Measurements from ENCODE around the gene CFB. TPM values are rescaled to one million over a fixed set of nuclear protein-coding genes. Genes with fewer than 3 reads are reported as not detected.

Gene CFB
- total RNA-seq, 5 donors from 2014 or later (not counting 1 experiment from before 2014, with no cell fraction given) = 1.3 to 2.2 (median 1.8) TPM; not detected in 2

DNA sequence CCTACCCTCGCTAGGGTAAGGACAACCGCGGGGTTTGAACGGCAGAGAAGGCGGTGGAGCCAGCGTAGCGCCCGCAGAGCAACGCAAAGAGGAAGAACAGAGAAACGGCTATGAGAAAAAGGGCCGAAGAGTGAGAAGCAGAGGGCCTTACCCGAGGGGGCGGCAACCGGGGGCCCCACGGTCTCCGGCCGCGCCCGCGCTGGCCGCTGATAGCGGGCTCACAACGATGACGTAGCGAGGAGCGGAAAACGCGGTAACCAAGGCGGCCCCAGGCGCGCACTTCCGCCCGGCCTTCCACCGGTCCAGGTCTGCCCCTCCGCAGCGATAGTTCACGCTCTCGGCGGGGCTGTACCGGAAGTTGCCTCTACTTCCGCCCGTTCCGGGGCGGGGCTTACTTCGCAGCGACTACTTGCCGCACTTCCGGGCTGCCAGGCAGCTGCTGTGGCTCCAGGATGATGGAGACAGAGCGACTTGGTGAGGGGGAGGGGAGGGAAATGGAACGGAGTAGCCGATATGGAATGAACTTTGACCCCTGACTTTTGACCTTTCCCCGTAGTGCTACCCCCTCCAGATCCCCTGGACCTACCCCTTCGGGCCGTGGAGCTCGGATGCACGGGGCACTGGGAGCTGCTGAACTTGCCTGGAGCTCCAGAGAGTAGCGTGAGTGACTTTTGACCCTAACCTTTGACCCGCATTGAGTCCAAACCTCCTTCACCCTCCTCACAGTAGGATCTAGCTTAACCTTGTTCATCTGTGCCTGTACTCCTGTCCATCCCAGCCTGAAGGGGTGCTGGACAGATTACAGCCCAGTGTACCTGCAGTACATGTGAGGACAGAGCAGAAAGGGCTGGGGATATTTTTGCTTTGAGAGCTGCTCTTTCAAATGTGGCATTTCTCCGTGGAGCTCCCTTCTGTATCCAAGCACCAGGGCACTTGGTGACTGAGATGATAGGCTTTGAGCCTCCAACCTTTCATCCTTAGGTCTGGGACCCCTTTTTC, 13.1 kb downstream of the CFB start, which contains the start of the genes NELFE and SKIC2:
Gene NELFE, minus strand, starts transcription at position 231 of the 999 bp plus-strand sequence. CDS start 525 bp downstream, outside the sequence.
Gene SKIC2, plus strand, starts transcription at position 435 of the 999 bp plus-strand sequence. Its CDS starts 18 bp downstream, at position 453.
- Mint-ChIP-seq H3K36me3 (peaks cover 52% of the 10 kb centered on the region), H3K4me1 (peaks cover 41 to 49% (median 45%) of the 10 kb centered on the region in 3 donors), H3K9me3 (no peaks in the 10 kb centered on the region), H3K27ac (peak within 1 kb of the TSS; percentile 94 to 97), H3K27me3 (no peaks in the 10 kb centered on the region), H3K4me3 (peak within 1 kb of the TSS; percentile 93 to 98 (median 94))
- under 1% methylated on average over 56 of the region's 59 CpGs for WGBS (ENCODE audit: insufficient coverage)
- Histone ChIP-seq H3K27ac (ENCODE audit: low read length) (peak within 1 kb of the TSS; percentile 90), H3K27me3 (replicated peaks in 1 of 2; ENCODE audit: control insufficient read depth in 2 of 2, extremely low read depth in 1 of 2, insufficient read depth in 2 of 2, low read length in 1 of 2) (no peaks in the 10 kb centered on the region), H3K9me3 (no peaks in the 10 kb centered on the region), H3K4me3 (ENCODE audit: control insufficient read depth in 1 of 2, extremely low read depth in 1 of 2, low read length in 1 of 2) (peak within 1 kb of the TSS; percentile 71 to 94), H3K36me3 (ENCODE audit: control insufficient read depth in 2 of 2, extremely low read depth in 1 of 2, insufficient read depth in 1 of 2, low read length in 1 of 2) (peaks cover 15 to 67% of the 10 kb centered on the region in 2 donors), H3K4me1 (ENCODE audit: control insufficient read depth in 1 of 2, extremely low read depth in 1 of 2, insufficient read depth in 2 of 2, low read length in 2 of 2) (peaks cover 10 to 24% of the 10 kb centered on the region in 2 experiments)
- CTCF ChIA-PET = interaction anchor here (0.5 to 1.2 kb wide), 6 partner anchors 10 to 261 kb away, joined by 3 to 5 read pairs (median 3); partner anchors contain the start of gene DXO (in 1 of the 2)
- ATAC-seq (replicated peaks in 1 of 4) (peak; percentile 98 to 99 (median 99)), DNase-seq (peak; percentile 96 to 99 (median 98))
- POLR2A ChIA-PET = interaction anchor here (0.5 to 3.2 kb wide), 7 partner anchors 11 to 1362 kb away, joined by 3 to 23 read pairs (median 5); partner anchors contain the start of gene DXO (in 2 of the 2)

DNA sequence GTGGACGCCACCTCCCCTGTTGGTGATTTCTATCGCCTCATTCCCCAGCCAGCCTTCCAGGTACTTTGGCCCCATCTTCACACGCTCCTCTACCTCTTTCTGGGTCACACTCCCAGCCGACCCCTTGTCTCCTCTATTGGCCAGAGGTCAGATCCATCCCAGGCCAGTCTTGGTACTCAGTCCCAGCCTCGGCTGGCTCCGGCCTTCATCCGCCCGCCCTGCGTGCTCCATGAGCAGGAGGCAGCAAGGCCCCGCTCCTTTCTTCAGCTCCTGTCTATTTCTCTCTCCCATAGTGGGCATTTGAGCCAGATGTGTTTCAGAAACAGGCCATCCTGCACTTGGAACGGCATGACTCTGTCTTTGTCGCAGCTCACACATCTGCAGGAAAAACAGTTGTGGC, 15.7 kb downstream of the CFB start:
- peaks cover 54% of the 10 kb centered on the region for H3K36me3 Mint-ChIP-seq
- H3K4me1 Mint-ChIP-seq = peaks cover 41 to 49% (median 45%) of the 10 kb centered on the region in 3 donors
- Histone ChIP-seq H3K36me3 (ENCODE audit: control insufficient read depth in 2 of 2, extremely low read depth in 1 of 2, insufficient read depth in 1 of 2, low read length in 1 of 2) (peaks cover 17 to 71% of the 10 kb centered on the region in 2 donors), H3K4me1 (ENCODE audit: control insufficient read depth in 1 of 2, extremely low read depth in 1 of 2, insufficient read depth in 2 of 2, low read length in 2 of 2) (peaks cover 10 to 24% of the 10 kb centered on the region in 2 experiments), H3K27me3 (replicated peaks in 1 of 2; ENCODE audit: control insufficient read depth in 2 of 2, extremely low read depth in 1 of 2, insufficient read depth in 2 of 2, low read length in 1 of 2) (no peaks in the 10 kb centered on the region), H3K4me3 (ENCODE audit: control insufficient read depth in 1 of 2, extremely low read depth in 1 of 2, low read length in 1 of 2) (no peak overlapping the region), H3K9me3 (no peaks in the 10 kb centered on the region), H3K27ac (ENCODE audit: low read length) (no peak overlapping the region)
- ChIA-PET CTCF (interaction anchor here in 1 of 2 donors (0.6 kb wide), 1 partner anchor 163 kb away, joined by 4 read pairs; no protein-coding TSS in a partner anchor), POLR2A (interaction anchor here in 1 of 2 donors (0.7 kb wide), 1 partner anchor 13 kb away, joined by 6 read pairs; no protein-coding TSS in a partner anchor)
- no peak for DNase-seq
- 99% methylated on average over 10 of the region's 12 CpGs for WGBS (ENCODE audit: insufficient coverage)
- peak overlapping the region in 1 of 3 donors; percentile 2 for H3K4me3 Mint-ChIP-seq
- no peaks in the 10 kb centered on the region for H3K9me3 Mint-ChIP-seq
- ATAC-seq (replicated peaks in 1 of 4) = no peak
- H3K27ac Mint-ChIP-seq = no peak overlapping the region
- H3K27me3 Mint-ChIP-seq = no peaks in the 10 kb centered on the region

DNA sequence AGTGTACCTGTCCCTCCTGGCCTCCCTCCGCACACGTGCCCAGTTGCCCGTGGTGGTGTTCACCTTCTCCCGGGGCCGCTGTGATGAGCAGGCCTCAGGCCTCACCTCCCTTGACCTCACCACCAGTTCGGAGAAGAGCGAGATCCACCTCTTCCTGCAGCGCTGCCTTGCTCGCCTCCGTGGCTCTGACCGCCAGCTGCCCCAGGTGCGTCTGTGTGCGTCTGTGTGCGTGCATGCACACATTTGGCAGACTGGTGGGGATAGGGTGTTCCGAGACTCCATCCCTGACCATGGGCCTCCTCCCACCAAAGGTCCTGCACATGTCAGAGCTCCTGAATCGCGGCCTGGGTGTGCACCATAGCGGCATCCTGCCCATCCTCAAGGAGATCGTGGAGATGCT, 18.0 kb downstream of the CFB start:
- Histone ChIP-seq H3K4me1 (ENCODE audit: control insufficient read depth in 1 of 2, extremely low read depth in 1 of 2, insufficient read depth in 2 of 2, low read length in 2 of 2) (peaks cover 5 to 16% of the 10 kb centered on the region in 2 experiments), H3K36me3 (ENCODE audit: control insufficient read depth in 2 of 2, extremely low read depth in 1 of 2, insufficient read depth in 1 of 2, low read length in 1 of 2) (peaks cover 38 to 92% of the 10 kb centered on the region in 2 donors), H3K9me3 (no peaks in the 10 kb centered on the region), H3K4me3 (ENCODE audit: control insufficient read depth in 1 of 2, extremely low read depth in 1 of 2, low read length in 1 of 2) (no peak overlapping the region), H3K27ac (ENCODE audit: low read length) (no peak overlapping the region), H3K27me3 (replicated peaks in 1 of 2; ENCODE audit: control insufficient read depth in 2 of 2, extremely low read depth in 1 of 2, insufficient read depth in 2 of 2, low read length in 1 of 2) (no peaks in the 10 kb centered on the region)
- H3K9me3 Mint-ChIP-seq = no peaks in the 10 kb centered on the region
- ChIA-PET POLR2A (interaction anchor here in 1 of 2 donors (0.6 kb wide), 1 partner anchor 165 kb away, joined by 3 read pairs; no protein-coding TSS in a partner anchor), CTCF (interaction anchor here in 1 of 2 donors (1.2 kb wide), 1 partner anchor 12 kb away, joined by 3 read pairs; no protein-coding TSS in a partner anchor)
- DNase-seq (no peak), ATAC-seq (replicated peaks in 1 of 4) (no peak)
- peaks cover 26 to 37% (median 30%) of the 10 kb centered on the region in 3 donors for H3K4me1 Mint-ChIP-seq
- no peaks in the 10 kb centered on the region for H3K27me3 Mint-ChIP-seq
- 98% methylated on average over 11 of the region's 19 CpGs for WGBS (ENCODE audit: insufficient coverage)
- H3K36me3 Mint-ChIP-seq = peaks cover 67% of the 10 kb centered on the region
- no peak overlapping the region for H3K4me3 Mint-ChIP-seq
- H3K27ac Mint-ChIP-seq = no peak overlapping the region

- peaks cover 66% of the 10 kb centered on the region for H3K36me3 Mint-ChIP-seq
- ChIA-PET POLR2A (interaction anchor here (0.5 to 0.6 kb wide), 3 partner anchors 11 to 307 kb away, joined by 3 to 4 read pairs (median 4); no protein-coding TSS in a partner anchor), CTCF (interaction anchor here in 1 of 2 donors (1.6 kb wide), 1 partner anchor 15 kb away, joined by 3 read pairs; no protein-coding TSS in a partner anchor)
- H3K4me1 Mint-ChIP-seq = peaks cover 23 to 34% (median 25%) of the 10 kb centered on the region in 3 donors
- WGBS (ENCODE audit: insufficient coverage) = 96% methylated on average over 12 of the region's 13 CpGs
- H3K4me3 Mint-ChIP-seq = no peak overlapping the region
- H3K9me3 Mint-ChIP-seq = no peaks in the 10 kb centered on the region
- ATAC-seq (replicated peaks in 1 of 4) (no peak), DNase-seq (no peak)
- H3K27ac Mint-ChIP-seq = no peak overlapping the region
- peaks cover 0 to 6% of the 10 kb centered on the region in 2 experiments for H3K4me1 ChIP-seq (ENCODE audit: control insufficient read depth in 1 of 2, extremely low read depth in 1 of 2, insufficient read depth in 2 of 2, low read length in 2 of 2)
- H3K27ac ChIP-seq (ENCODE audit: low read length) = no peak overlapping the region
- H3K27me3 Mint-ChIP-seq = no peaks in the 10 kb centered on the region
- H3K9me3 ChIP-seq = no peaks in the 10 kb centered on the region
- no peaks in the 10 kb centered on the region for H3K27me3 ChIP-seq (replicated peaks in 1 of 2; ENCODE audit: control insufficient read depth in 2 of 2, extremely low read depth in 1 of 2, insufficient read depth in 2 of 2, low read length in 1 of 2)
- H3K36me3 ChIP-seq (ENCODE audit: control insufficient read depth in 2 of 2, extremely low read depth in 1 of 2, insufficient read depth in 1 of 2, low read length in 1 of 2) = peaks cover 42 to 91% of the 10 kb centered on the region in 2 donors
- no peak overlapping the region for H3K4me3 ChIP-seq (ENCODE audit: control insufficient read depth in 1 of 2, extremely low read depth in 1 of 2, low read length in 1 of 2)
These were observed 19.8 kb downstream of the CFB start for GRCh38 chr6:31965700-31966099.

- Histone ChIP-seq H3K4me1 (ENCODE audit: control insufficient read depth in 1 of 2, extremely low read depth in 1 of 2, insufficient read depth in 2 of 2, low read length in 2 of 2) (peaks cover 2 to 14% of the 10 kb centered on the region in 2 experiments), H3K27ac (ENCODE audit: low read length) (no peak overlapping the region), H3K36me3 (ENCODE audit: control insufficient read depth in 2 of 2, extremely low read depth in 1 of 2, insufficient read depth in 1 of 2, low read length in 1 of 2) (peaks cover 39 to 83% of the 10 kb centered on the region in 2 donors), H3K4me3 (ENCODE audit: control insufficient read depth in 1 of 2, extremely low read depth in 1 of 2, low read length in 1 of 2) (no peak overlapping the region), H3K9me3 (no peaks in the 10 kb centered on the region), H3K27me3 (replicated peaks in 1 of 2; ENCODE audit: control insufficient read depth in 2 of 2, extremely low read depth in 1 of 2, insufficient read depth in 2 of 2, low read length in 1 of 2) (no peaks in the 10 kb centered on the region)
- Mint-ChIP-seq H3K27me3 (no peaks in the 10 kb centered on the region), H3K27ac (no peak overlapping the region), H3K9me3 (no peaks in the 10 kb centered on the region), H3K36me3 (peaks cover 58% of the 10 kb centered on the region), H3K4me1 (peaks cover 26 to 35% (median 27%) of the 10 kb centered on the region in 3 donors), H3K4me3 (no peak overlapping the region)
- WGBS (ENCODE audit: insufficient coverage) = 98% methylated on average over 7 of the region's 7 CpGs
- ChIA-PET CTCF (interaction anchor here in 1 of 2 donors (0.7 kb wide), 1 partner anchor 768 kb away, joined by 3 read pairs; no protein-coding TSS in a partner anchor), POLR2A (interaction anchor here (0.6 to 0.7 kb wide), 2 partner anchors 11 to 111 kb away, joined by 4 to 7 read pairs; no protein-coding TSS in a partner anchor)
- DNase-seq (no peak), ATAC-seq (replicated peaks in 1 of 4) (no peak)
These were observed 20.6 kb downstream of the CFB start for GRCh38 chr6:31966506-31966905.
